K562 (cell line): ENCODE results near the gene ZNF501. TPM values are rescaled to one million over a fixed set of nuclear protein-coding genes. Genes with fewer than 3 reads are reported as not detected.

Experiments used
- BDP1 ChIP-seq: IDR thresholded peaks from 3 replicates; pipeline ENCODE4 v1.6.1; 2011; ENCODE audit not compliant: insufficient read length, insufficient read depth
- C11orf30 ChIP-seq: fragments of 450-650 bp; IDR thresholded peaks from 2 replicates; pipeline ENCODE4 v1.6.1; 2016; ENCODE audit warnings: low read depth, mild to moderate bottlenecking
- CBX1 ChIP-seq: sonication (generic); IDR thresholded peaks from 2 replicates; pipeline ENCODE4 v1.6.1; 2016; ENCODE audit warnings: antibody characterized with exemption, low read depth, mild to moderate bottlenecking
- CBX3 ChIP-seq, 2 experiments: IDR thresholded peaks; 1 replicate in 1 of 2; 2 replicates in 1 of 2; pipeline ENCODE4 v1.6.1; 2012; ENCODE audit warnings: inconsistent platforms in 2 of 2, low read length in 2 of 2, borderline replicate concordance in 1 of 2, control low read depth in 1 of 2
- CHCHD3 ChIP-seq: fragments of 250-450 bp; sonication (Bioruptor Pico); IDR thresholded peaks from 2 replicates; pipeline ENCODE4 v2.1.2; 2022; ENCODE audit warnings: mild to moderate bottlenecking
- CHD1 ChIP-seq: fragments of 200-600 bp; sonication (generic); IDR thresholded peaks from one replicate; pipeline ENCODE4 v1.6.1; 2012; ENCODE audit warnings: mild to moderate bottlenecking, moderate library complexity, low read length, inconsistent platforms
- E2F3 ChIP-seq: fragments of 250-450 bp; sonication (Bioruptor Pico); IDR thresholded peaks from 2 replicates; pipeline ENCODE4 v1.4.0; 2020; ENCODE audit warnings: mild to moderate bottlenecking
- EP400 ChIP-seq: fragments of 450-650 bp; IDR thresholded peaks from 2 replicates; pipeline ENCODE4 v1.6.1; 2017; ENCODE audit warnings: antibody characterized with exemption, mild to moderate bottlenecking, moderate library complexity
- FIP1L1 ChIP-seq: fragments of 200-400 bp; formaldehyde crosslinking; IDR thresholded peaks from 2 replicates; pipeline ENCODE4 v1.6.1; 2018; ENCODE audit warnings: mild to moderate bottlenecking, low read depth, low read length; ENCODE audit not compliant: poor library complexity, severe bottlenecking
- HMG20A ChIP-seq: fragments of 450-650 bp; formaldehyde crosslinking; conservative IDR thresholded peaks from 2 replicates; pipeline ENCODE4 v1.4.0; 2020; ENCODE audit warnings: mild to moderate bottlenecking, mixed read lengths
- KLF1 ChIP-seq: fragments of 450-650 bp; IDR thresholded peaks from 2 replicates; pipeline ENCODE4 v1.6.1; 2016; ENCODE audit warnings: missing genetic modification characterization, missing compliant biosample characterization
- RBM22 ChIP-seq: fragments of 200-400 bp; formaldehyde crosslinking; IDR thresholded peaks from 2 replicates; pipeline ENCODE4 v1.6.1; 2018; ENCODE audit warnings: low read length, low read depth; ENCODE audit not compliant: poor library complexity, severe bottlenecking
- SLC30A9 ChIP-seq: fragments of 250-450 bp; sonication (Bioruptor Pico); IDR thresholded peaks from 2 replicates; pipeline ENCODE4 v1.8.0; 2022; ENCODE audit warnings: mild to moderate bottlenecking, moderate library complexity
- TRIM28 ChIP-seq: fragments of 450-650 bp; IDR thresholded peaks from 2 replicates; pipeline ENCODE4 v1.6.1; 2017
- ZFP36 ChIP-seq: fragments of 150-350 bp; IDR thresholded peaks from 2 replicates; pipeline ENCODE4 v1.6.1; 2018; ENCODE audit warnings: low read length, low read depth; ENCODE audit not compliant: partially characterized antibody
- ZNF121 ChIP-seq: sonication (generic); formaldehyde crosslinking; conservative IDR thresholded peaks from 2 replicates; pipeline ENCODE4 v1.8.0; 2022; ENCODE audit warnings: missing genetic modification reagents
- polyA plus RNA-seq, 8 experiments: library from polyadenylated mRNA; depleted of rRNA in 4 of 8; stranded (reverse) in 5 of 8; unstranded in 3 of 8; fragments of >200 nt; fragmentation: Nextera tagmentation in 2 of 8; fragmentation: Illumina TruSeq in 1 of 8; extraction: Ambion mirVana in 2 of 8; extraction: Trizol in 1 of 8; gene quantifications; 2 replicates each; pipeline versions ENCODE4 v1.2.1 to v1.2.3, GENCODE V29; 2011 to 2014; ENCODE audit warnings: inconsistent platforms in 1 of 8, missing spikeins in 1 of 8
- total RNA-seq, 7 experiments: library from RNA; depleted of rRNA in 6 of 7; stranded (reverse); fragments of >200 nt in 6 of 7; fragmentation: Illumina TruSeq in 2 of 7; extraction: Trizol in 2 of 7; gene quantifications; 2 replicates each; pipeline versions ENCODE4 v1.2.1 to v1.2.3, GENCODE V29; 2011 to 2021; ENCODE audit warnings: low replicate concordance in 1 of 7
- TF ChIP-seq, protein P1 (sequence below): fragments of 250-450 bp; sonication (Bioruptor Pico); IDR thresholded peaks from 2 replicates; pipeline ENCODE4 v1.4.0; 2020
- TF ChIP-seq, protein P2 (sequence below): IDR thresholded peaks from 2 replicates; pipeline ENCODE4 v1.6.1; 2011; ENCODE audit warnings: borderline replicate concordance, low read depth, mild to moderate bottlenecking, moderate library complexity, low read length; ENCODE audit not compliant: insufficient read depth, poor library complexity, severe bottlenecking
- TF ChIP-seq, protein P3 (sequence below), 2 experiments: fragments of 450-650 bp; IDR thresholded peaks; 2 replicates each; pipeline ENCODE4 v1.6.1; 2016
- TF ChIP-seq, protein P4 (sequence below): fragments of 450-650 bp; IDR thresholded peaks from 2 replicates; pipeline ENCODE4 v1.6.1; 2016
- TF ChIP-seq, protein P5 (sequence below): fragments of 450-650 bp; formaldehyde crosslinking; IDR thresholded peaks from 2 replicates; pipeline ENCODE4 v1.4.0; 2020; ENCODE audit warnings: mild to moderate bottlenecking, moderate library complexity

ZNF501 gene
- total and polyA plus RNA-seq, 9 of the 15 experiments (the other 6 are each of a cell fraction or from before 2014, with no cell fraction given) = 1.2 to 6.5 (median 3.7) TPM

DNA sequence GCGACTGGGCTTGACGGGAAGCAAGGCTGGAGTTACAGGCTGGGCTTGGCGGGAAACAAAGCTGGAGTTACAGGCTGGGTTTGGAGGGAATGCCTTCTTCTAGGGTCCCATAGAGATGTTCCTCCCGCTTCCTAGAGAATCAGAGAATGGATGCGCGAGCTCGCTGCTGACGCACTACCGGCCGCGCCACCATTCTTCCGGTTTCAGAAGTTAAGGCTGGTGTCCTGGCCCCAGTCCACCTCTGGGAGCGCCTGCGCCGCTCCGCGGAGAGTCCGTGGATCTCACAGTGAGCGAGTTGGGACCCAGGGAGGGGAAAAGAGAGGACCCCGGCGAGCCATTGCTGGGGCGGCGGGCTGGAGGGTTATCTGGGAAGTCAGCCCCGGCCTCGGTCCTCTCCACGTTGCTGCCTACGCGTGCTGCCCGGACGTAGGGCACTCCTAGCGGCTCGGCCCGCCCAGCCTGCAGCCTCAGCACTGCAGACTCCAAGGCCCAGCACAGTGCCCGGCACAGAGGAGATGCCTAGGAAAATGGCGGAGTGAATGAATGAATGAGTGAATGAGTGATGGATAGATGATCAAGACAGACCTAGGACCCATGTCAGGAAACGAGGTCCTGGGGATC lies 16.9 kb upstream of the ZNF501 start, which contains the start of gene ZNF502 (continued):
- no peak for TF ChIP-seq BDP1
- 0 out of 2 replicates have a peak, but pooled peaks have one; percentile 37 for TF ChIP-seq E2F3 (CRISPR knock-in tag)
- TF ChIP-seq, protein P1, sequence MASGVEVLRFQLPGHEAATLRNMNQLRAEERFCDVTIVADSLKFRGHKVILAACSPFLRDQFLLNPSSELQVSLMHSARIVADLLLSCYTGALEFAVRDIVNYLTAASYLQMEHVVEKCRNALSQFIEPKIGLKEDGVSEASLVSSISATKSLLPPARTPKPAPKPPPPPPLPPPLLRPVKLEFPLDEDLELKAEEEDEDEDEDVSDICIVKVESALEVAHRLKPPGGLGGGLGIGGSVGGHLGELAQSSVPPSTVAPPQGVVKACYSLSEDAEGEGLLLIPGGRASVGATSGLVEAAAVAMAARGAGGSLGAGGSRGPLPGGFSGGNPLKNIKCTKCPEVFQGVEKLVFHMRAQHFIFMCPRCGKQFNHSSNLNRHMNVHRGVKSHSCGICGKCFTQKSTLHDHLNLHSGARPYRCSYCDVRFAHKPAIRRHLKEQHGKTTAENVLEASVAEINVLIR (CRISPR knock-in tag) = peak; percentile 84
- TF ChIP-seq, protein P2, sequence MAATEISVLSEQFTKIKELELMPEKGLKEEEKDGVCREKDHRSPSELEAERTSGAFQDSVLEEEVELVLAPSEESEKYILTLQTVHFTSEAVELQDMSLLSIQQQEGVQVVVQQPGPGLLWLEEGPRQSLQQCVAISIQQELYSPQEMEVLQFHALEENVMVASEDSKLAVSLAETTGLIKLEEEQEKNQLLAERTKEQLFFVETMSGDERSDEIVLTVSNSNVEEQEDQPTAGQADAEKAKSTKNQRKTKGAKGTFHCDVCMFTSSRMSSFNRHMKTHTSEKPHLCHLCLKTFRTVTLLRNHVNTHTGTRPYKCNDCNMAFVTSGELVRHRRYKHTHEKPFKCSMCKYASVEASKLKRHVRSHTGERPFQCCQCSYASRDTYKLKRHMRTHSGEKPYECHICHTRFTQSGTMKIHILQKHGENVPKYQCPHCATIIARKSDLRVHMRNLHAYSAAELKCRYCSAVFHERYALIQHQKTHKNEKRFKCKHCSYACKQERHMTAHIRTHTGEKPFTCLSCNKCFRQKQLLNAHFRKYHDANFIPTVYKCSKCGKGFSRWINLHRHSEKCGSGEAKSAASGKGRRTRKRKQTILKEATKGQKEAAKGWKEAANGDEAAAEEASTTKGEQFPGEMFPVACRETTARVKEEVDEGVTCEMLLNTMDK = no peak
- TF ChIP-seq, protein P3, sequence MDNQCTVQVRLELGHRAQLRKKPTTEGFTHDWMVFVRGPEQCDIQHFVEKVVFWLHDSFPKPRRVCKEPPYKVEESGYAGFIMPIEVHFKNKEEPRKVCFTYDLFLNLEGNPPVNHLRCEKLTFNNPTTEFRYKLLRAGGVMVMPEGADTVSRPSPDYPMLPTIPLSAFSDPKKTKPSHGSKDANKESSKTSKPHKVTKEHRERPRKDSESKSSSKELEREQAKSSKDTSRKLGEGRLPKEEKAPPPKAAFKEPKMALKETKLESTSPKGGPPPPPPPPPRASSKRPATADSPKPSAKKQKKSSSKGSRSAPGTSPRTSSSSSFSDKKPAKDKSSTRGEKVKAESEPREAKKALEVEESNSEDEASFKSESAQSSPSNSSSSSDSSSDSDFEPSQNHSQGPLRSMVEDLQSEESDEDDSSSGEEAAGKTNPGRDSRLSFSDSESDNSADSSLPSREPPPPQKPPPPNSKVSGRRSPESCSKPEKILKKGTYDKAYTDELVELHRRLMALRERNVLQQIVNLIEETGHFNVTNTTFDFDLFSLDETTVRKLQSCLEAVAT (IDR thresholded peaks at IDR 0.05) = no peak
- TF ChIP-seq CBX3 (IDR thresholded peaks at IDR 0.05; ENCODE audit: borderline replicate concordance in 1 of 2, low read length in 2 of 2) = peak in 1 of 2 experiments; percentile 83; a peak in 2 of 3 replicates
- TF ChIP-seq, protein P4, sequence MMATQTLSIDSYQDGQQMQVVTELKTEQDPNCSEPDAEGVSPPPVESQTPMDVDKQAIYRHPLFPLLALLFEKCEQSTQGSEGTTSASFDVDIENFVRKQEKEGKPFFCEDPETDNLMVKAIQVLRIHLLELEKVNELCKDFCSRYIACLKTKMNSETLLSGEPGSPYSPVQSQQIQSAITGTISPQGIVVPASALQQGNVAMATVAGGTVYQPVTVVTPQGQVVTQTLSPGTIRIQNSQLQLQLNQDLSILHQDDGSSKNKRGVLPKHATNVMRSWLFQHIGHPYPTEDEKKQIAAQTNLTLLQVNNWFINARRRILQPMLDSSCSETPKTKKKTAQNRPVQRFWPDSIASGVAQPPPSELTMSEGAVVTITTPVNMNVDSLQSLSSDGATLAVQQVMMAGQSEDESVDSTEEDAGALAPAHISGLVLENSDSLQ = no peak
- TF ChIP-seq CHD1 = no peak
- no peak; the same call in none of the 2 replicates for TF ChIP-seq CBX1
- no peak for TF ChIP-seq TRIM28
- no peak for TF ChIP-seq CHCHD3
- no peak for TF ChIP-seq ZNF121 (CRISPR knock-in tag)
- TF ChIP-seq FIP1L1 = no peak
- no peak for TF ChIP-seq SLC30A9 (CRISPR knock-in tag)
- no peak for TF ChIP-seq RBM22
- TF ChIP-seq EP400 = no peak
- no peak for TF ChIP-seq KLF1 (tag)
- TF ChIP-seq C11orf30 = peak; percentile 69
- TF ChIP-seq ZFP36 = no peak
- no peak for TF ChIP-seq HMG20A (CRISPR knock-in tag)
- TF ChIP-seq, protein P5, sequence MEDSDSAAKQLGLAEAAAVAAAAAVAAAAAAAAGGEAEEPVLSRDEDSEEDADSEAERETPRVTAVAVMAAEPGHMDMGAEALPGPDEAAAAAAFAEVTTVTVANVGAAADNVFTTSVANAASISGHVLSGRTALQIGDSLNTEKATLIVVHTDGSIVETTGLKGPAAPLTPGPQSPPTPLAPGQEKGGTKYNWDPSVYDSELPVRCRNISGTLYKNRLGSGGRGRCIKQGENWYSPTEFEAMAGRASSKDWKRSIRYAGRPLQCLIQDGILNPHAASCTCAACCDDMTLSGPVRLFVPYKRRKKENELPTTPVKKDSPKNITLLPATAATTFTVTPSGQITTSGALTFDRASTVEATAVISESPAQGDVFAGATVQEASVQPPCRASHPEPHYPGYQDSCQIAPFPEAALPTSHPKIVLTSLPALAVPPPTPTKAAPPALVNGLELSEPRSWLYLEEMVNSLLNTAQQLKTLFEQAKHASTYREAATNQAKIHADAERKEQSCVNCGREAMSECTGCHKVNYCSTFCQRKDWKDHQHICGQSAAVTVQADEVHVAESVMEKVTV (CRISPR knock-in tag) = no peak
